OCI-LY3 (cell line): ENCODE results near the gene SLC2A8.

ENCODE experiments used
- H2AFZ ChIP-seq: fragments of 200-600, 300-600 bp; shearing (Covaris generic); 2 replicates; pipeline ENCODE4 v1.6.0; 2014; ENCODE audit warnings: antibody characterized with exemption, low read depth, low read length
- H3K27ac ChIP-seq: fragments of 200-600, 300-600 bp; sonication (generic); 2 replicates; pipeline ENCODE4 v1.5.1; 2014; ENCODE audit warnings: mild to moderate bottlenecking, low read length, moderate library complexity, mixed read lengths
- H3K27me3 ChIP-seq: fragments of 200-600, 300-600 bp; sonication (generic); 2 replicates; pipeline ENCODE4 v1.6.1; 2014; ENCODE audit warnings: low read depth, low read length, mixed read lengths
- H3K36me3 ChIP-seq: fragments of 200-600, 300-600 bp; sonication (generic); replicated peaks from 2 replicates; pipeline ENCODE3; 2014; ENCODE audit warnings: low read depth, low read length, mixed read lengths
- H3K4me1 ChIP-seq: fragments of 300-600, 200-600 bp; sonication (generic); 2 replicates; pipeline ENCODE4 v1.6.1; 2014; ENCODE audit warnings: low read length, mixed read lengths
- H3K4me2 ChIP-seq: fragments of 200-600, 300-600 bp; sonication (generic); 2 replicates; pipeline ENCODE4 v1.6.1; 2014; ENCODE audit warnings: low read length, mixed read lengths
- H3K4me3 ChIP-seq: fragments of 300-600, 200-600 bp; sonication (generic); 2 replicates; pipeline ENCODE4 v1.5.1; 2014; ENCODE audit warnings: antibody characterized with exemption, mild to moderate bottlenecking, low read length, moderate library complexity
- H3K79me2 ChIP-seq: fragments of 300-600, 200-600 bp; shearing (Covaris generic); 2 replicates; pipeline ENCODE4 v1.6.1; 2014; ENCODE audit warnings: mild to moderate bottlenecking, low read length, mixed read lengths
- H3K9ac ChIP-seq: fragments of 300-600, 200-600 bp; shearing (Covaris generic); 2 replicates; pipeline ENCODE4 v1.6.0; 2014; ENCODE audit warnings: mild to moderate bottlenecking, low read length, moderate library complexity
- H3K9me3 ChIP-seq: fragments of 200-600, 300-600 bp; shearing (Covaris generic); 2 replicates; pipeline ENCODE4 v1.6.1; 2014; ENCODE audit warnings: low read length, mixed read lengths; ENCODE audit not compliant: insufficient read depth
- H4K20me1 ChIP-seq: fragments of 200-600, 300-600 bp; sonication (generic); 2 replicates; pipeline ENCODE4 v1.6.1; 2016; ENCODE audit warnings: low read length, mixed read lengths; ENCODE audit not compliant: insufficient read depth
- EZH2phosphoT487 ChIP-seq: fragments of 200-600 bp; shearing (Covaris generic); IDR thresholded peaks from 2 replicates; pipeline ENCODE4 v1.6.1; 2018; ENCODE audit warnings: antibody characterized with exemption, mixed run types, low read depth
- TF ChIP-seq, protein P1 (sequence below): fragments of 200-600, 300-600 bp; sonication (generic); IDR thresholded peaks from 2 replicates; pipeline ENCODE4 v1.5.1; 2014; ENCODE audit warnings: antibody characterized with exemption, low read length, low read depth

The SLC2A8 gene

DNA sequence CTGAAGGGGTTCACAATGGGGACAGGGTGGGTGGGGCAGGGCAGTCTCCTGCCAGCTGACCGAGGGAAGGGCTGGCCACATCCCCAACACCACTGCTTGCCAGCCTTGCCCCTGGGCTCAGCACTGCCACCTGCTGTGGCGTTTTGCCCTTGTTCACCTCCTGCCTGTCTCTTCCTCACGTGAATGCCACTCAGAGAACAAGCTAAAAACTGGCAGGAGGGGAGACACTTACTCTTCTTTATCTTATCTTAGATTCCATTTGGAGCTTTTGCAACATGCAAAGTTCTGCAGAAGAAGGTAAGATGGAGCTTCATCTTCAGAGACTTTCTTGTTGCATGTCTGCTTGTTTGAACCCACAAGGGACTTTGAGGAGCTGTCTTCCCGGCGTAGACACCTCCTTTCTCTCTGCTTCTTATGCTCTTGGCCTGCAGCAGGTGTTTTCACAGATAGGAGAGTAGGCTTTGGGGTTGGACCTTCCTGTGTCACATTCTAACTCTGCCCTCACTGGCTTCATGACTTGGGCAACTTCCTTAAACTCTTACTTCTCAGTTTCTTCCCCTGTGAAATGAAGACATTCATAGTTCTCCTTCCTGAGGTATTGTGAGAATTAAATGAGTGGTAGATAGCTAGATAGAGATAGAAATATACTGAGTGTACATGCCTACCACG lies 58.5 kb downstream of the SLC2A8 start:
- H3K9ac ChIP-seq: peak overlapping the region; percentile 36
- peaks cover 23% of the 10 kb centered on the region for H3K79me2 ChIP-seq
- H3K4me1 ChIP-seq: peaks cover 25% of the 10 kb centered on the region
- H3K36me3 ChIP-seq: peaks cover 13% of the 10 kb centered on the region
- no peak for TF ChIP-seq EZH2phosphoT487
- TF ChIP-seq, protein P1, sequence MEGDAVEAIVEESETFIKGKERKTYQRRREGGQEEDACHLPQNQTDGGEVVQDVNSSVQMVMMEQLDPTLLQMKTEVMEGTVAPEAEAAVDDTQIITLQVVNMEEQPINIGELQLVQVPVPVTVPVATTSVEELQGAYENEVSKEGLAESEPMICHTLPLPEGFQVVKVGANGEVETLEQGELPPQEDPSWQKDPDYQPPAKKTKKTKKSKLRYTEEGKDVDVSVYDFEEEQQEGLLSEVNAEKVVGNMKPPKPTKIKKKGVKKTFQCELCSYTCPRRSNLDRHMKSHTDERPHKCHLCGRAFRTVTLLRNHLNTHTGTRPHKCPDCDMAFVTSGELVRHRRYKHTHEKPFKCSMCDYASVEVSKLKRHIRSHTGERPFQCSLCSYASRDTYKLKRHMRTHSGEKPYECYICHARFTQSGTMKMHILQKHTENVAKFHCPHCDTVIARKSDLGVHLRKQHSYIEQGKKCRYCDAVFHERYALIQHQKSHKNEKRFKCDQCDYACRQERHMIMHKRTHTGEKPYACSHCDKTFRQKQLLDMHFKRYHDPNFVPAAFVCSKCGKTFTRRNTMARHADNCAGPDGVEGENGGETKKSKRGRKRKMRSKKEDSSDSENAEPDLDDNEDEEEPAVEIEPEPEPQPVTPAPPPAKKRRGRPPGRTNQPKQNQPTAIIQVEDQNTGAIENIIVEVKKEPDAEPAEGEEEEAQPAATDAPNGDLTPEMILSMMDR: peak; percentile 54
- peaks cover 2% of the 10 kb centered on the region; the same call in 1 of the 2 replicates for H4K20me1 ChIP-seq
- no peaks in the 10 kb centered on the region for H3K9me3 ChIP-seq
- H3K4me3 ChIP-seq: peak overlapping the region; percentile 60
- H3K4me2 ChIP-seq: peak overlapping the region; percentile 80
- H3K27me3 ChIP-seq: no peaks in the 10 kb centered on the region
- peak overlapping the region; percentile 81 for H3K27ac ChIP-seq
- peak overlapping the region; percentile 42; the same call in 1 of the 2 replicates for H2AFZ ChIP-seq

DNA sequence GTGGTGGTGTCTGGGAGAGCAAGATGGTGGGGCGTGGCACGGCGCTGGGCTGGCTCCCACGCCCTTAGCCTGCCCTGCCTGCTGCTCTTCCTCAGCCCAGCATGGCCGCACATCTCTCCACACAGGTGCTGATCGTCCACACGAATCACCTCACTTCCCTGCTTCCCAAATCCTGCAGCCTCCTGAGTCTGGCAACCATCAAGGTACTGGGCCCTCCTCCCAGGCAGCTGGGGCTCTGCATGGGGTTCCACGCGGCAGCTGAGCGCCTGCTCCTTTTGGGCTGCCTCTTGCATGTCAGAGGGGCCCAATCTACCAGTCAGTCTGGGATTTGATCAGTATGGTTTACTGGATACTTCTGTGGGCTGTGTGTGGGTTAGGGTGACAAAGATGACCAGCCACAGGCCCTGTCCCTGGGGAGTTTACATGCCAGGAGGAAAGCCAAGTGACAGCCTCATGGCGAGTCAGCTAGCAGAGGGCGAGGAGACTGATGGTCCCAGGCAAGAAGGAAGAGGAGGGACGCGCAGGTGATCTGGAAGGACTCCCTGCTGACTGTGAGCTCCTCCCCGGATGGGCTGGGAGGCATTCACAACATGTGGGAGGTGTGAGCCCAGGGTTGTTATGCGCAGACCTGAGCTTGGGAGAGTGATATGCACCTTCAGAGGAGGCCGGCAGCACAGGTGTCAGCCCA lies 60.4 kb downstream of the SLC2A8 start:
- Histone ChIP-seq H3K9ac (no peak overlapping the region), H3K4me3 (no peak overlapping the region), H3K4me2 (no peak overlapping the region), H2AFZ (no peak overlapping the region), H3K27ac (no peak overlapping the region), H3K27me3 (no peaks in the 10 kb centered on the region), H3K9me3 (no peaks in the 10 kb centered on the region), H3K4me1 (peaks cover 23% of the 10 kb centered on the region), H3K79me2 (peaks cover 5% of the 10 kb centered on the region), H3K36me3 (peaks cover 16% of the 10 kb centered on the region), H4K20me1 (no peaks in the 10 kb centered on the region)
- TF ChIP-seq EZH2phosphoT487: no peak
- TF ChIP-seq, protein P1: no peak
